ENCODE measurements around the gene PLEKHA1. TPM values are rescaled to one million over a fixed set of nuclear protein-coding genes. Genes with fewer than 3 reads are reported as not detected.

The PLEKHA1 gene
- total and polyA plus RNA-seq, 2 donors (not counting 3 experiments of a cell fraction or from before 2014, with no cell fraction given), result 21.6 to 58.8 TPM

GRCh38 chr10:122329416-122329815, 45.1 kb upstream of the PLEKHA1 start:
- CTCF ChIA-PET, result interaction anchor here (1.2 to 3.5 kb wide), 3 partner anchors 10 to 106 kb away, joined by 3 to 15 read pairs (median 3); no protein-coding TSS in a partner anchor
- Histone ChIP-seq H3K9ac (replicated peaks; ENCODE audit: extremely low read depth, insufficient read depth, low read length) (no peak overlapping the region), H3K4me3 (replicated peaks in 1 of 3; ENCODE audit: insufficient read depth in 1 of 3, low read depth in 1 of 3, low read length in 3 of 3) (no peak overlapping the region), H3K4me1 (ENCODE audit: control insufficient read depth, extremely low read depth, insufficient read depth, low read length) (no peaks in the 10 kb centered on the region), H4K20me1 (replicated peaks; ENCODE audit: control insufficient read depth, extremely low read depth, insufficient read depth, low read length) (no peaks in the 10 kb centered on the region), H3K36me3 (ENCODE audit: control insufficient read depth in 2 of 2, extremely low read depth in 1 of 2, insufficient read depth in 2 of 2, low read length in 2 of 2) (no peaks in the 10 kb centered on the region), H3K27me3 (ENCODE audit: control insufficient read depth in 2 of 2, insufficient read depth in 2 of 2, low read length in 2 of 2) (peaks cover 0 to 2% of the 10 kb centered on the region in 2 experiments), H3K9me3 (replicated peaks; ENCODE audit: control insufficient read depth, insufficient read depth, low read length) (no peaks in the 10 kb centered on the region), H3K27ac (ENCODE audit: insufficient read depth, low read depth, low read length) (no peak overlapping the region), H3K79me2 (ENCODE audit: control insufficient read depth, insufficient read depth, low read length) (no peaks in the 10 kb centered on the region), H3K9me1 (replicated peaks; ENCODE audit: control insufficient read depth, extremely low read depth, insufficient read depth, low read length) (no peaks in the 10 kb centered on the region), H3K4me2 (ENCODE audit: insufficient read depth, low read length) (no peak overlapping the region), H2AFZ (ENCODE audit: low read depth, low read length) (no peak overlapping the region)
- intact Hi-C loops (cut with micrococcal nuclease) (no loop called here), dilution Hi-C loops (cut with MboI; ENCODE audit: extremely low pct_ligation_motif_present, low sequenced_read_pairs) (no loop called here)
- POLR2A ChIA-PET, result no interaction called here
- TF ChIP-seq GATA2 (IDR thresholded peaks at IDR 0.05; ENCODE audit: insufficient read depth, insufficient read length, low read depth, low read length), result no peak
- TF ChIP-seq CTCF (IDR thresholded peaks at IDR 0.05; ENCODE audit: extremely low read depth in 1 of 2, insufficient read depth in 1 of 2, low read depth in 1 of 2, low read length in 2 of 2), result no peak
- TF ChIP-seq POLR2AphosphoS5 (IDR thresholded peaks at IDR 0.05; ENCODE audit: insufficient read depth, low read depth, low read length), result no peak
- TF ChIP-seq EZH2 (IDR thresholded peaks at IDR 0.05; ENCODE audit: borderline replicate concordance, low read depth, low read length, severe bottlenecking), result no peak
- TF ChIP-seq MAX (IDR thresholded peaks at IDR 0.05; ENCODE audit: insufficient read depth, insufficient read length), result no peak
- TF ChIP-seq POLR2A (IDR thresholded peaks at IDR 0.05; ENCODE audit: low read depth, low read length), result no peak
- no peak for TF ChIP-seq FOS (IDR thresholded peaks at IDR 0.05; ENCODE audit: borderline replicate concordance, insufficient read depth, low read length)
- no peak for TF ChIP-seq MYC (IDR thresholded peaks at IDR 0.05; ENCODE audit: low read depth, low read length)
- no peak for TF ChIP-seq JUN (IDR thresholded peaks at IDR 0.05; ENCODE audit: borderline replicate concordance, insufficient read depth, insufficient read length, low read depth)
- no TSS peak for BruUV-seq (replicated peaks)
- FAIRE-seq, result no peak
- DNase-seq (ENCODE audit: low read depth, low spot score), result no peak
